ENCODE measurements around the gene TTPAL. TPM values are rescaled to one million over a fixed set of nuclear protein-coding genes. Genes with fewer than 3 reads are reported as not detected.
A peak's percentile ranks its signal among the peaks of the same experiment; 100 is the strongest.

Gene TTPAL
- total and polyA plus RNA-seq, 10 of the 15 experiments (the other 5 are each of a cell fraction or from before 2014, with no cell fraction given): 4.0 to 24.0 (median 9.3) TPM

DNA sequence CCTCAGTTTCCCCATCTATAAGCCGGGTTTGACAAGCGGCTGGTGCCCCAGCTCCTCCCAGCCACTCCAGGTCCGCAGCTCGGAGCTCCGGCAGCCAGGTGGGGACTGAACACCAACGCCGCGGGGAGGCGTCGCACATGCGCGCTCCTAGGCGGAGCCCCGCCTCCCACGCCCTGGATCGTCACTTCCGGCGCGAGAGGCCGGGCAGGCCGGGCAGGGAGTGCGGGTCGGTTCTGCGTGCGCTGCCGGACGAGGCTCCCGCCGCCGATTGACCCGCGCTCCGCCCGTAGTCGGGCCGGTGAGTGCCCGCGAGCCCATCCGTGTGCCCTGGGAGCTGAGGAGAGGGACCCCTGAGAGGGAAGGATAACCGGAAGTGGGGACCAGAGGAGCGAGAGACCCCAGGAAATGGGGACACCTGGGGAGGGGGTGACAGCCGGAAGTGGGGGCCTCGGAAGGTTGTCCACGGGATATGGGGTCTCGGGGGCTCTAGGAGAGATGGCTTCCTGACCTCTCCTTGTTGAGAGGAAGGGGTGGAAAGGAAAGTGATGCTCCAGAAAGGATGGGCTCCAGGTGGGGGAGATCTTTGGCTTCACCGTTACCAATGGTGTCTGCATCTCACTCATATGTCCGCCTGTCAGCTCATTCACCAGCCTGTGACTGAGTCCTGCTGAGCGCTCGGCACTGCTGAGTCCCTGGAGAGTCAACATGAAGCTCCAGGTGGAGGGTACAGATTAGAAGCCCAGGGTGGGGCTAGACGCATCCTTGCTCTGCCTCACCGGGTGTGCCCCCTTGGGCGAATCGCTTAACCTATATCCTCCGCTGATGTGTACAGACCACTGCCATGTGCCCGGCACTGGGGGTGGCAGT, at the start of gene TTPAL (continued):
- peak; percentile 76; the same call in 1 of the 2 replicates for TF ChIP-seq TCF3 (IDR thresholded peaks at IDR 0.05; ENCODE audit: borderline replicate concordance, insufficient read depth, low read depth, low read length)
- TF ChIP-seq, protein P1, sequence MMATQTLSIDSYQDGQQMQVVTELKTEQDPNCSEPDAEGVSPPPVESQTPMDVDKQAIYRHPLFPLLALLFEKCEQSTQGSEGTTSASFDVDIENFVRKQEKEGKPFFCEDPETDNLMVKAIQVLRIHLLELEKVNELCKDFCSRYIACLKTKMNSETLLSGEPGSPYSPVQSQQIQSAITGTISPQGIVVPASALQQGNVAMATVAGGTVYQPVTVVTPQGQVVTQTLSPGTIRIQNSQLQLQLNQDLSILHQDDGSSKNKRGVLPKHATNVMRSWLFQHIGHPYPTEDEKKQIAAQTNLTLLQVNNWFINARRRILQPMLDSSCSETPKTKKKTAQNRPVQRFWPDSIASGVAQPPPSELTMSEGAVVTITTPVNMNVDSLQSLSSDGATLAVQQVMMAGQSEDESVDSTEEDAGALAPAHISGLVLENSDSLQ (IDR thresholded peaks at IDR 0.05): no peak
- TF ChIP-seq MEF2B (IDR thresholded peaks at IDR 0.05; ENCODE audit: partially characterized antibody, poor library complexity, severe bottlenecking): peak; percentile 32
- no peak for TF ChIP-seq POU2F2 (IDR thresholded peaks at IDR 0.05; ENCODE audit: borderline replicate concordance, low read depth, low read length)
- TF ChIP-seq WRNIP1 (IDR thresholded peaks at IDR 0.05; ENCODE audit: borderline replicate concordance, low read depth, low read length): no peak
- TF ChIP-seq CBX3 (IDR thresholded peaks at IDR 0.05; ENCODE audit: borderline replicate concordance, low read depth): no peak
- TF ChIP-seq, protein P2, sequence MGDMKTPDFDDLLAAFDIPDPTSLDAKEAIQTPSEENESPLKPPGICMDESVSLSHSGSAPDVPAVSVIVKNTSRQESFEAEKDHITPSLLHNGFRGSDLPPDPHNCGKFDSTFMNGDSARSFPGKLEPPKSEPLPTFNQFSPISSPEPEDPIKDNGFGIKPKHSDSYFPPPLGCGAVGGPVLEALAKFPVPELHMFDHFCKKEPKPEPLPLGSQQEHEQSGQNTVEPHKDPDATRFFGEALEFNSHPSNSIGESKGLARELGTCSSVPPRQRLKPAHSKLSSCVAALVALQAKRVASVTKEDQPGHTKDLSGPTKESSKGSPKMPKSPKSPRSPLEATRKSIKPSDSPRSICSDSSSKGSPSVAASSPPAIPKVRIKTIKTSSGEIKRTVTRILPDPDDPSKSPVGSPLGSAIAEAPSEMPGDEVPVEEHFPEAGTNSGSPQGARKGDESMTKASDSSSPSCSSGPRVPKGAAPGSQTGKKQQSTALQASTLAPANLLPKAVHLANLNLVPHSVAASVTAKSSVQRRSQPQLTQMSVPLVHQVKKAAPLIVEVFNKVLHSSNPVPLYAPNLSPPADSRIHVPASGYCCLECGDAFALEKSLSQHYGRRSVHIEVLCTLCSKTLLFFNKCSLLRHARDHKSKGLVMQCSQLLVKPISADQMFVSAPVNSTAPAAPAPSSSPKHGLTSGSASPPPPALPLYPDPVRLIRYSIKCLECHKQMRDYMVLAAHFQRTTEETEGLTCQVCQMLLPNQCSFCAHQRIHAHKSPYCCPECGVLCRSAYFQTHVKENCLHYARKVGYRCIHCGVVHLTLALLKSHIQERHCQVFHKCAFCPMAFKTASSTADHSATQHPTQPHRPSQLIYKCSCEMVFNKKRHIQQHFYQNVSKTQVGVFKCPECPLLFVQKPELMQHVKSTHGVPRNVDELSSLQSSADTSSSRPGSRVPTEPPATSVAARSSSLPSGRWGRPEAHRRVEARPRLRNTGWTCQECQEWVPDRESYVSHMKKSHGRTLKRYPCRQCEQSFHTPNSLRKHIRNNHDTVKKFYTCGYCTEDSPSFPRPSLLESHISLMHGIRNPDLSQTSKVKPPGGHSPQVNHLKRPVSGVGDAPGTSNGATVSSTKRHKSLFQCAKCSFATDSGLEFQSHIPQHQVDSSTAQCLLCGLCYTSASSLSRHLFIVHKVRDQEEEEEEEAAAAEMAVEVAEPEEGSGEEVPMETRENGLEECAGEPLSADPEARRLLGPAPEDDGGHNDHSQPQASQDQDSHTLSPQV (IDR thresholded peaks at IDR 0.05): no peak
- peak; percentile 42; the same call in 1 of the 2 replicates for TF ChIP-seq HCFC1 (IDR thresholded peaks at IDR 0.05; ENCODE audit: low read length)
- peak; percentile 36; the same call in 1 of the 2 replicates for TF ChIP-seq YY1 (IDR thresholded peaks at IDR 0.05; ENCODE audit: low read depth, low read length)
- no peak for TF ChIP-seq NFXL1 (IDR thresholded peaks at IDR 0.05; ENCODE audit: borderline replicate concordance)
- no peak for TF ChIP-seq ESRRA (IDR thresholded peaks at IDR 0.05; ENCODE audit: low read length)
- no peak for TF ChIP-seq TARDBP (IDR thresholded peaks at IDR 0.05; ENCODE audit: borderline replicate concordance)
- peak; percentile 90 for TF ChIP-seq CREB1 (IDR thresholded peaks at IDR 0.05; ENCODE audit: low read depth)
- TF ChIP-seq BACH1 (IDR thresholded peaks at IDR 0.05; ENCODE audit: borderline replicate concordance): peak; percentile 91
- TF ChIP-seq SREBF2 (IDR thresholded peaks at IDR 0.05; ENCODE audit: low read length): no peak
- TF ChIP-seq HDAC6 (IDR thresholded peaks at IDR 0.05; ENCODE audit: unreplicated experiment): no peak
- TF ChIP-seq POLR2A (IDR thresholded peaks at IDR 0.05; ENCODE audit: low read depth, low read length): peak; percentile 100
- TF ChIP-seq, protein P3, sequence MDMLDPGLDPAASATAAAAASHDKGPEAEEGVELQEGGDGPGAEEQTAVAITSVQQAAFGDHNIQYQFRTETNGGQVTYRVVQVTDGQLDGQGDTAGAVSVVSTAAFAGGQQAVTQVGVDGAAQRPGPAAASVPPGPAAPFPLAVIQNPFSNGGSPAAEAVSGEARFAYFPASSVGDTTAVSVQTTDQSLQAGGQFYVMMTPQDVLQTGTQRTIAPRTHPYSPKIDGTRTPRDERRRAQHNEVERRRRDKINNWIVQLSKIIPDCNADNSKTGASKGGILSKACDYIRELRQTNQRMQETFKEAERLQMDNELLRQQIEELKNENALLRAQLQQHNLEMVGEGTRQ (IDR thresholded peaks at IDR 0.05; ENCODE audit: borderline replicate concordance, low read depth, low read length): no peak
- TF ChIP-seq SIX5 (IDR thresholded peaks at IDR 0.05; ENCODE audit: low read depth, low read length, severe bottlenecking): no peak
- peak; percentile 80 for TF ChIP-seq TAF1 (IDR thresholded peaks at IDR 0.05; ENCODE audit: borderline replicate concordance, low read depth, low read length)
- no peak for TF ChIP-seq HDAC2 (IDR thresholded peaks at IDR 0.05)
- TF ChIP-seq, protein P4, sequence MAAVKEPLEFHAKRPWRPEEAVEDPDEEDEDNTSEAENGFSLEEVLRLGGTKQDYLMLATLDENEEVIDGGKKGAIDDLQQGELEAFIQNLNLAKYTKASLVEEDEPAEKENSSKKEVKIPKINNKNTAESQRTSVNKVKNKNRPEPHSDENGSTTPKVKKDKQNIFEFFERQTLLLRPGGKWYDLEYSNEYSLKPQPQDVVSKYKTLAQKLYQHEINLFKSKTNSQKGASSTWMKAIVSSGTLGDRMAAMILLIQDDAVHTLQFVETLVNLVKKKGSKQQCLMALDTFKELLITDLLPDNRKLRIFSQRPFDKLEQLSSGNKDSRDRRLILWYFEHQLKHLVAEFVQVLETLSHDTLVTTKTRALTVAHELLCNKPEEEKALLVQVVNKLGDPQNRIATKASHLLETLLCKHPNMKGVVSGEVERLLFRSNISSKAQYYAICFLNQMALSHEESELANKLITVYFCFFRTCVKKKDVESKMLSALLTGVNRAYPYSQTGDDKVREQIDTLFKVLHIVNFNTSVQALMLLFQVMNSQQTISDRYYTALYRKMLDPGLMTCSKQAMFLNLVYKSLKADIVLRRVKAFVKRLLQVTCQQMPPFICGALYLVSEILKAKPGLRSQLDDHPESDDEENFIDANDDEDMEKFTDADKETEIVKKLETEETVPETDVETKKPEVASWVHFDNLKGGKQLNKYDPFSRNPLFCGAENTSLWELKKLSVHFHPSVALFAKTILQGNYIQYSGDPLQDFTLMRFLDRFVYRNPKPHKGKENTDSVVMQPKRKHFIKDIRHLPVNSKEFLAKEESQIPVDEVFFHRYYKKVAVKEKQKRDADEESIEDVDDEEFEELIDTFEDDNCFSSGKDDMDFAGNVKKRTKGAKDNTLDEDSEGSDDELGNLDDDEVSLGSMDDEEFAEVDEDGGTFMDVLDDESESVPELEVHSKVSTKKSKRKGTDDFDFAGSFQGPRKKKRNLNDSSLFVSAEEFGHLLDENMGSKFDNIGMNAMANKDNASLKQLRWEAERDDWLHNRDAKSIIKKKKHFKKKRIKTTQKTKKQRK (IDR thresholded peaks at IDR 0.05; ENCODE audit: low read depth, low read length): no peak

Measured in GM12878 (cell line).